Activated CD8-positive, alpha-beta memory T cell treated with anti-CD3 and anti-CD28 coated beads, Interleukin-2, amount 50 U/mL, for 24 hours (primary cell): ENCODE measurements around the gene LRRC26.

Experiments
- DNase-seq: peaks from one replicate; pipeline ENCODE4 v3.0.0-alpha.2; 2020; ENCODE audit errors: extremely low read depth

LRRC26 gene, protein sequence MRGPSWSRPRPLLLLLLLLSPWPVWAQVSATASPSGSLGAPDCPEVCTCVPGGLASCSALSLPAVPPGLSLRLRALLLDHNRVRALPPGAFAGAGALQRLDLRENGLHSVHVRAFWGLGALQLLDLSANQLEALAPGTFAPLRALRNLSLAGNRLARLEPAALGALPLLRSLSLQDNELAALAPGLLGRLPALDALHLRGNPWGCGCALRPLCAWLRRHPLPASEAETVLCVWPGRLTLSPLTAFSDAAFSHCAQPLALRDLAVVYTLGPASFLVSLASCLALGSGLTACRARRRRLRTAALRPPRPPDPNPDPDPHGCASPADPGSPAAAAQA

DNA sequence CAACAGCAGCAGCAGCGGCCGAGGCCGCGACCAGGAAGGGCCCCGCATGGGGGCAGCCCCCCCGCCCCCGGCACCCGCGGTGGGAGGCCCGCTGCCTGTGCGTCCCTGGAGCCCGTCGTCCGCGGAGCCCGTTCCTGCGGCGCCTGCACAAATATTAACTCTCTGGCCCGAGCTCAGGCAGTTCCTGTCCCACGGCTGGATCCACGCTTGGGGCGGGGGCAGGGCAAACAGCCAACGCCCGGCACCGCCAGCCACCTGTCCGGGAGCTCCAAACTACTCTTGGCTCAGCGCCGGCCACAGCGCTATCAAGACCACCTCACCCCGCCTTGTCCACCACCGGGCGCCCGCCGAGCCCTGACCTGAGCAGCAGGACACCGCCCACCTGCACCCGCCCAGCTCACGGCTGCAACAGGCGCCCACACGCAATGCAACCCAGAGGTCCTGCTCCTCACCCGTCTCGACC, at the start of gene LRRC26:
TSS of gene LRRC26 (minus strand) at position 156 of the 463 bp plus-strand sequence. CDS start at position 48, 108 bp downstream.
- no peak for DNase-seq

GRCh38 chr9:137218754-137219271, 49.0 kb upstream of the LRRC26 start:
- no peak for DNase-seq

DNA sequence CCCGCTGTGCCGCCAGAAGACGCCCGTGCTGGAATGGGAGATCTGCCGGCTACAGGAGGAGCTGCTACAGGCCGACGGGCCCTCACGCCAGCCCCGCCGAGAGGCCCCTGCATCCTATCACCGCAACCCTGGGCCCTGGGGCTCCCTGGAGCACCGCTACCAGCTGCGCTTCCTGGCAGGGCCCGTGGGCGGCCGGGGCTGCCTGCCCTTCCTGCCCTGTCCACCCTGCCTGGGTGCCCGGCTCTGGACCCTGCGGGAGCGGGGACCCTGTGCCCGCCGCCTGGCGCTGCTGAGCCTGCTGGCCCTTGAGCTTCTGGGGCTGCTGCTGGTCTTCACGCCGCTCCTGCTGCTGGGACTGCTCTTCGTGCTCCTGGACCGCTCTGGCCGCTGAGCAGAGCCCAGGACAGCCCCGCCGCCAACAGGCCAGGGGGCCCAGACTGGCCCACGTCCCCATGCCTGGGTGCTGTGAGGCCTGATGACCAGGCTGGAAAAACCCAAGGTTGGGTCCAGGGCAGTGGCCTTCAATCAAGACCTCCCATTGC, 48.4 kb upstream of the LRRC26 start:
- no peak for DNase-seq

DNA sequence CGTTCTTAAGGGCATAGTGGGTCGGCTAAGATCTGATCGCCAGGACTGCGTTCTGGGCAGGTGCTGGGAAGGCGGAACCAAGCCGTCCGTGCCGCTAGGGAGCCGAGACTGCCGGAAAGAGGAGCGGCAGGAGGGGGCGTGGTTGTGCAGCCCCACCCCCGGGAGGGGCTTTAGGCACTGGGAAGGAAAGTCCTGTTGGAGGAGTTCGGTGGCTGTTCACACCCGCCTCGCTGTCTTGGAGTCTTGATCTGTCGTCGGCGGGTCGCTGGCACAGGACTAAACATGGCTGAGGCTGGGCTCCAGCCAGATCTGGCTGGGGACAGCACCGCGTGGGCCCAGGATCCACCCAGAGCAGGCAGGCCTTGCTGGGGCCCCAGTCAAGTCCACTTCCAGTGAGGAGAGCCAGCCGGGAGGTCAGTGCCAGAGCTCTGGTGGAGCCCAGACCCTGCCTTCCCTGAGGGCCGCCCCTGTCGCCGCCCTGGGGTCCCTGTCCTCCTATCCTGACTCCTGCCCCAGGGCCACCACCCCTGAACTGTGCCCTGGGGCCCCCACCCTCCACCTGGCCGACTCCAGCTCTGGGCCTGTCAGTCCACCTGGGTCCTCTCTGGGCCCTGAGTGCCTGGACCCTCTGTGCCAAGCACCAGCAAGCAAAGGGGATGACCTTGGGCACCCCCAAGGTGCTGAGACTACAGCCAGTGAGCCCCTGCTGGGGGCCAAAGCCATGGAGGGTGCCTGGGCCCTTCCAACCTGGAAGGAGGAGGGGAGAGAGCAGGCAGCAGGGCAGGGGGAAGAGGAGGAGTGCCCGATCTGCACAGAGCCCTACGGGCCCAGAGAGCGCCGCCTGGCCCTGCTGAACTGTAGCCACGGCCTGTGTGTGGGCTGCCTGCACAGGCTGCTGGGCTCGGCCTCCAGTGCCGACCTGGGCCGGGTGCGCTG, 47.7 kb upstream of the LRRC26 start:
- DNase-seq: no peak

DNA sequence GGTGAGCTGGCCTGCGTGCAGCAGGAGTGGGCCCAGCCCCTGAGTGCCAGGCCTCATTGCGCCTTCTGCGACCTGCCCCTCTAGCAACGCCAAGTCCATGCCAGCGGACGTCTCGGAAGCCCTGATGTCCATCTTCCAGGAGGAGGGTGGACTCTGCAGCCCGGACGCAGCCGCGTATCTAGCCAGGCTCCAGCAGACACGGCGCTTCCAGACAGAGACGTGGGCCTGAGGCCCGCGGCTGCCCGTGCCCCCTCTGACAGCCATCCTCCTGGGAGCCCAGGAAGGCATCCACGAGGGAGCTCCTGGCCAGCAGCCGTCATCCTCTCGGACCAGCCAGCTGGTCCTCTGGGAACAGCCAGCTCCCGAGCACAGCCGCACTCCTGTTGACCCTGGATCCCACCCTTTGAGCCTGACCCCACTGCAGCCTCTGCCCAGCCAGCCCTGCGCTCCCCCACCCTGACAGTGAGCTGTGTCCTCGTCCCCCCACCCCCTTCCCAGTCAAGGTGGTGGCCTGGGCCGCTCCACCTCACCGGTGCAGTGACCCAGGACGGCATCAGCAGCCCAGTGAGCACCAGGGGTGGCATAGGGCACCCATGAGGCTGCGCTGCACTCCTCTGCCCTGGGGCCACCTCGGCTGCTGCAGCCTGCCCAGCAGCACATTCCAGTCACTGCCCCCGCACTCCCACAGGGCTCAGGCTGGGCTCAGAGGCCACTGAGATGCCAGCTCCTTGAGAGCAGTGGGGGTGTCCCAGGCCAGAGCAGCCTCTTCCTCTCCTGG, 46.5 kb upstream of the LRRC26 start:
- no peak for DNase-seq

DNA sequence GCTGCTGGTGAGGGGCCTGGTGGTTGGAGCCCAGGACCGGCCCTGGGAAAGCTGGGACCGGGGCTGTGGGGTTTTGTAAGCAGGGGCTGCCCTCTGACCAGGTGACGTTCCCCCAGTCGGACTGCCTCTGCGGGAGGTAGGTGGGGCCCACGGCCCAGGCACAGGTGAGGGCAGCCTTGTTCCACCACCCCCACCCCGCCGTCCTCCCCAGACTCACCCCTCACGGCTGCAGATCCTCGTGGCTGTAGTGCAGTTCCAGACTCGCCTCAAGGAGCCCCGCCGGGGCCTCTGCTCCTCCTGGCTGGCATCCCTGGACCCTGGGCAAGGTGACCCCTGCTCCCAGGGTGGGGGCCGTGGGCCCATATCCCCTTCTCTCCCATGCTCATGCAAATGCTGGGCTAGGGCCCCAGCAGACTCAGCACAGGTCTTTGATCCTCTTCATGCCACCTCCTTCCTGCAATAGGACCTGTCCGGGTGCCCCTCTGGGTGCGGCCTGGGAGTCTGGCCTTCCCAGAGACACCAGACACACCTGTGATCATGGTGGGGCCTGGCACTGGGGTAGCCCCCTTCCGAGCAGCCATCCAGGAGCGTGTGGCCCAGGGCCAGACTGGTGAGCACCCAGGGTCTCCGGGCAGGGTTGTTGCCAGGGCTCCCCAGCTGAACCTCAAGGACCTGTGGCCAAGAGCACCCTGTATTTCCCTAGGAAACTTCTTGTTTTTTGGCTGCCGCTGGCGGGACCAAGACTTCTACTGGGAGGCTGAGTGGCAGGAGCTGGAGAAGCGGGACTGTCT, 45.5 kb upstream of the LRRC26 start:
- DNase-seq: no peak

- no peak for DNase-seq
These were observed 44.8 kb upstream of the LRRC26 start for GRCh38 chr9:137214620-137215019.

DNA sequence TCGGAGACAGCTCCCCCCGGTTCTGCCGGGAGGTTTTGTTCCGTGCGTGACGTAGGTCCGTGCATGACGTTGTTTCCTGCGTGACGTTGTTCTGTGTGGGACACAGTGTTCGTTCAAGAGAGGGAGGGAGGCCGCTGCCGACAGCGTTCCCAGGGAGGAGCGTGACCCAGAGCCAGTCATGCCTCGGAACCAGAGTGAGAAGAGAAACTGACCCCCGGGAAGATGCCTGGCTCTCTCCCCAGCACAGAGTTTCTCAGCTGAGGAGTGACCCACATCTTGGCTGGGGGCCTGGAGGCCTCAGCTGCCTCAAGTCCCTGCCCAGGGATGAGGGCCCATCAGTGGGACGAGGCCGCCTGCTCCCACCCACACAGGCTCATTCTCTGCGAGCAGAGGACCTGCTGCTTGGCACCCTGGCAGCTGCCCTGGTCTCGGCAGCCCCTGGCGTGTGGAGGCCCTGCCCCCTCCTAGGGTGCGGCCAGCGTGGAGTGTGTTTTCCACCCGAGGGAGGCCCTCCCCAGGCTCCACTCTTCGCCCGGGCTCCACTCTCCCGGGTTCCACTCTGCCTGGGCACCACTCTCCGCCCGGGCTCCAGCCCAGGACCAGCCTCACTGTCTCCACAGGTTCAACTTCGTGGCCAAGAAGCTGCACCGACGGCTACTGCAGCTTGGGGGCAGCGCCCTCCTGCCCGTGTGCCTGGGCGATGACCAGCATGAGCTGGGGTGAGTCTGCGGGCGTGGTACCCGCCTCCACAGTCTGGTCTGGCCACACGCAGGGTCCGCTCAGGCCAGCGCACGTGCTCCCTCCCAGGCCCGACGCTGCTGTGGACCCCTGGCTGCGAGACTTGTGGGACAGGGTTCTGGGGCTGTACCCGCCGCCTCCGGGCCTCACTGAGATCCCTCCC, 43.6 kb upstream of the LRRC26 start:
- no peak for DNase-seq

DNA sequence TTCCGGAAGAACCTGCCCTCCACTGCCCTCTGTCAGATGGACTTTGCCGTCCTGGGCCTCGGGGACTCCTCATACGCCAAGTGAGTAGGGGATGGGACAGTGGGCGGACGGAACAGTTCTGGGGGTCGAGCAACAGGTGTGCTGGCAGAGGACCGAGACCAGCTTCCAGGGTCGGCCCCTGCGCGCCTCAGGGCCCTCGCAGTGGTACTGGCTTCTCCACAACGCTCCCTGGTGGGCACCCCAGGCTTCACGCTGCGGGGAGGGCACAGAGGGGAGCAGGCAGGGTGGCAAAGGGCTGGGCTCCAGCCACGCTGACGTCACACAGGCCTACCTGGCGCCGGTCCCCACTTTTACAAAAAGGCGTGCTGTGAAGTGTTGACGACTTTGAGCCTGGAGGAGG, 42.7 kb upstream of the LRRC26 start:
- DNase-seq: no peak

- no peak for DNase-seq
These were observed 41.7 kb upstream of the LRRC26 start for GRCh38 chr9:137211532-137211931.

- no peak for DNase-seq
These were observed 36.8 kb upstream of the LRRC26 start for GRCh38 chr9:137206602-137207001.

- peak; percentile 93 for DNase-seq
These were observed 35.5 kb upstream of the LRRC26 start, which contains the start of the genes NDOR1 and TMEM203 for GRCh38 chr9:137205126-137206069. Gene NDOR1 (plus strand): TSS chr9:137205700. CDS start chr9:137205778, 78 bp downstream. Gene TMEM203 (minus strand): TSS chr9:137205648. CDS start chr9:137205414, 234 bp downstream.

DNA sequence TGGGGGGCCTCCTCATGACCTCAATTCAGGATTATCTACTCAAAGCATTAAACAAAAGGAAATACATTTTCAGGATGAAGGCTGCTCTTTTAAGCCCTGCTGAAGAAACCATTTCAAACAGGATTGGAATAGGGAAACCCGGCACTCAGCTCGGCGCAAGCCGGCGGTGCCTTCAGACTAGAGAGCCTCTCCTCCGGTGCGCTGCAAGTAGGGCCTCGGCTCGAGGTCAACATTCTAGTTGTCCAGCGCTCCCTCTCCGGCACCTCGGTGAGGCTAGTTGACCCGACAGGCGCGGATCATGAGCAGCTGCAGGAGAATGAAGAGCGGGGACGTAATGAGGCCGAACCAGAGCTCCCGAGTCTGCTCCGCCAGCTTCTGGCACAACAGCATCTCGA, 34.9 kb upstream of the LRRC26 start:
- DNase-seq: no peak

DNA sequence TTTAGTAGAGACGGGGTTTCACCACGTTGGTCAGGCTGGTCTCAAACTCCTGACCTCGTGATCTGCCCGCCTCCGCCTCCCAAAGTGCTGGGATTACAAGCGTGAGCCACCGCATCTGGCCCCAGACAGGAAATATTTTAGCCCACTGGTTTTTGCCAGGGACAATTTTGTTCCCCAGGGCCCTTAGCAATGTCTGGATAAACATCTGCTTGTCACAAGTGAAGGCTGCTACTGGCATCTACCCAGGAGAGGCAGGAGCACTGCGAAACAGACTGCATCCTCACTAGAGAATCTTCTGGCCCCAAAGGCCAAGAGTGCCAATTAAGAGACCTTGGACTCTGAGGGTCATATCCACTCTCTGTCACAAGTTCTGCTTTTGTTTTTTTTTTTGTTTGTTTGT, 33.1 kb upstream of the LRRC26 start:
- DNase-seq: no peak

DNA sequence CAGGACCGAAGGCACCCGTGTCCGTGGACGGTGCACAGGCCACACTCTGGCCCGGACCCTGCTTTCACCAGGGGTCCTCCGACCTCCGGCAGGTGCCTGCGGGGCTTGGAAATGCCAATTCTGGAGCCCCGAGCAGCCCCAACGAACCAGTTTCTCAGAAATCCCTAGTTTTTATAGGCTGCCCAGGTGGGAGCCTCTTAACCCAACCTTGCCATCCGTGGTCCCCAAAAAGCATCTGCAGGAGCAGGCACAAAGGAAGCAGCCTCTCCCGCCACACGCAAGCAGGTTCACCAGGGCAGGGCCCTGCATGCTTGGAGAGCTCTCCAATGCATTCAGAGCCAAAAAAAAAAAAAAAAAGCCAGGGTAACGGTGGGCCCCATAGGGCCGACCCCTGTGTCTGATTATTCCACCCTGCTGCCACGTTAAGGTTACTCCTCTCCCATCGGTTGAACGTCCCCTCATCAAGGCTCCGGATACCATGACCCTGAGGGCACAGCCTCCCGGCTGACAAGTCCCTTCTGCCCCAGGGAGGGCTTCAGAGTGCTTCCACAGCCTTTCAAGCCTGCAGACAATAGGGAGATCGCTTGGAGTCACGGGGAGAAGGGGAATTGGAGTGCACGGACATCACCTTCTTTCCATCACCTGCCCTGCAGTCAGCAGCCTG, 31.5 kb upstream of the LRRC26 start:
- DNase-seq: no peak

- DNase-seq: peak; percentile 96
These were observed 30.7 kb upstream of the LRRC26 start, which contains the start of gene TPRN for GRCh38 chr9:137200311-137201204. Gene TPRN (minus strand): TSS chr9:137200741. CDS start chr9:137200711, 30 bp downstream.
